ENCODE measurements around the gene MIDN. TPM values are rescaled to one million over a fixed set of nuclear protein-coding genes. Genes with fewer than 3 reads are reported as not detected.

Gene MIDN
- total RNA-seq, 1 experiment from 2014 or later: 35.1 TPM

GRCh38 chr19:1271528-1272422 is 23.4 kb downstream of the MIDN start:
- DNase-seq: no peak
- Histone ChIP-seq H3K4me3 (ENCODE audit: insufficient read depth, low read depth, low read length) (no peak overlapping the region), H3K27me3 (ENCODE audit: control insufficient read depth, insufficient read depth, low read length) (peaks cover 3% of the 10 kb centered on the region), H3K36me3 (replicated peaks; ENCODE audit: control insufficient read depth, insufficient read depth, low read length) (peaks cover 32% of the 10 kb centered on the region)

GRCh38 chr19:1272423-1273262 is 24.3 kb downstream of the MIDN start:
- Histone ChIP-seq H3K27me3 (ENCODE audit: control insufficient read depth, insufficient read depth, low read length) (no peaks in the 10 kb centered on the region; the same call in 1 of the 2 replicates), H3K4me3 (ENCODE audit: insufficient read depth, low read depth, low read length) (no peak overlapping the region), H3K36me3 (replicated peaks; ENCODE audit: control insufficient read depth, insufficient read depth, low read length) (peaks cover 32% of the 10 kb centered on the region)
- no peak for DNase-seq

- H3K4me3 ChIP-seq (ENCODE audit: insufficient read depth, low read depth, low read length): no peak overlapping the region
- DNase-seq: no peak
- no peaks in the 10 kb centered on the region for H3K27me3 ChIP-seq (ENCODE audit: control insufficient read depth, insufficient read depth, low read length)
- H3K36me3 ChIP-seq (replicated peaks; ENCODE audit: control insufficient read depth, insufficient read depth, low read length): peaks cover 32% of the 10 kb centered on the region
These were observed 25.1 kb downstream of the MIDN start for GRCh38 chr19:1273263-1274041.

- Histone ChIP-seq H3K36me3 (replicated peaks; ENCODE audit: control insufficient read depth, insufficient read depth, low read length) (peaks cover 34% of the 10 kb centered on the region), H3K27me3 (ENCODE audit: control insufficient read depth, insufficient read depth, low read length) (no peaks in the 10 kb centered on the region), H3K4me3 (ENCODE audit: insufficient read depth, low read depth, low read length) (peak overlapping the region; percentile 82)
- DNase-seq: peak; percentile 71
These were observed 25.9 kb downstream of the MIDN start for GRCh38 chr19:1274081-1274851.

GRCh38 chr19:1274852-1275259 is 26.5 kb downstream of the MIDN start:
- no peak for DNase-seq
- no peaks in the 10 kb centered on the region for H3K27me3 ChIP-seq (ENCODE audit: control insufficient read depth, insufficient read depth, low read length)
- peak overlapping the region; percentile 82 for H3K4me3 ChIP-seq (ENCODE audit: insufficient read depth, low read depth, low read length)
- peaks cover 34% of the 10 kb centered on the region for H3K36me3 ChIP-seq (replicated peaks; ENCODE audit: control insufficient read depth, insufficient read depth, low read length)

- H3K36me3 ChIP-seq (replicated peaks; ENCODE audit: control insufficient read depth, insufficient read depth, low read length): peaks cover 34% of the 10 kb centered on the region
- DNase-seq: peak; percentile 100
- peak within 1 kb of the TSS; percentile 82 for H3K4me3 ChIP-seq (ENCODE audit: insufficient read depth, low read depth, low read length)
- H3K27me3 ChIP-seq (ENCODE audit: control insufficient read depth, insufficient read depth, low read length): no peaks in the 10 kb centered on the region
These were observed 27.0 kb downstream of the MIDN start, which contains the start of gene FAM174C for GRCh38 chr19:1275260-1275975. Gene FAM174C, plus strand, starts transcription at chr19:1275530. Its CDS starts 20 bp downstream, at chr19:1275550.

GRCh38 chr19:1275976-1276627 is 27.7 kb downstream of the MIDN start:
- no peak for DNase-seq
- Histone ChIP-seq H3K36me3 (replicated peaks; ENCODE audit: control insufficient read depth, insufficient read depth, low read length) (peaks cover 27% of the 10 kb centered on the region), H3K4me3 (ENCODE audit: insufficient read depth, low read depth, low read length) (peak overlapping the region; percentile 82), H3K27me3 (ENCODE audit: control insufficient read depth, insufficient read depth, low read length) (no peaks in the 10 kb centered on the region)

- Histone ChIP-seq H3K4me3 (ENCODE audit: insufficient read depth, low read depth, low read length) (peak overlapping the region; percentile 82; the same call in 1 of the 2 replicates), H3K36me3 (replicated peaks; ENCODE audit: control insufficient read depth, insufficient read depth, low read length) (peaks cover 24% of the 10 kb centered on the region), H3K27me3 (ENCODE audit: control insufficient read depth, insufficient read depth, low read length) (no peaks in the 10 kb centered on the region)
- no peak for DNase-seq
These were observed 28.2 kb downstream of the MIDN start for GRCh38 chr19:1276628-1277022.

GRCh38 chr19:1277061-1277460 is 28.7 kb downstream of the MIDN start:
- Histone ChIP-seq H3K27me3 (ENCODE audit: control insufficient read depth, insufficient read depth, low read length) (no peaks in the 10 kb centered on the region), H3K4me3 (ENCODE audit: insufficient read depth, low read depth, low read length) (no peak overlapping the region), H3K36me3 (replicated peaks; ENCODE audit: control insufficient read depth, insufficient read depth, low read length) (peaks cover 19% of the 10 kb centered on the region)
- no peak for DNase-seq

- Histone ChIP-seq H3K36me3 (replicated peaks; ENCODE audit: control insufficient read depth, insufficient read depth, low read length) (peaks cover 12% of the 10 kb centered on the region), H3K27me3 (ENCODE audit: control insufficient read depth, insufficient read depth, low read length) (no peaks in the 10 kb centered on the region), H3K4me3 (ENCODE audit: insufficient read depth, low read depth, low read length) (no peak overlapping the region)
- DNase-seq: no peak
These were observed 29.7 kb downstream of the MIDN start for GRCh38 chr19:1278074-1278473.

- Histone ChIP-seq H3K4me3 (ENCODE audit: insufficient read depth, low read depth, low read length) (no peak overlapping the region), H3K27me3 (ENCODE audit: control insufficient read depth, insufficient read depth, low read length) (no peaks in the 10 kb centered on the region), H3K36me3 (replicated peaks; ENCODE audit: control insufficient read depth, insufficient read depth, low read length) (peaks cover 4% of the 10 kb centered on the region)
- no peak for DNase-seq
These were observed 30.6 kb downstream of the MIDN start for GRCh38 chr19:1278713-1279660.

Data from H7 (cell line).